Measurements from ENCODE around the gene PLXDC2. TPM values are rescaled to one million over a fixed set of nuclear protein-coding genes. Genes with fewer than 3 reads are reported as not detected.

PLXDC2 gene
- total RNA-seq, 1 donor from 2014 or later = 51.3 TPM

DNA sequence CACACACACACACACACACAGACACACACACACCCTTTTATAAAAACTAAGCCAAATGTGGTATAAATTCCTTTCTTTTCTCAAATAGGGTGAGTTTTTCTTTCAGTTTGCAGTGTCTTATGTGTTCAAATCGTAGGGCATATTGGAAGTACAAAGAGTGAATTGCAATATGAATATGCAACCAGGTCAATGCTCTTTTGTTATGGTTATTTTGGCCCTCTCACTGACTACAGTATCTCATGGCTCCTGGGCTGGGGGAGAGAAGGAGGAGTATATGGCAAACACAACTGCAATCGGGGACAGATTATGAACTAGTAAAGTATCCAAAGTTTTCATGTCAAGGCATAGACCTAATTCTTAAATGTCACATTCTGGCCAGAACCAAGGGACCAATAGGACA is 301.9 kb downstream of the PLXDC2 start:
- H3K9me3 ChIP-seq = no peaks in the 10 kb centered on the region
- no peaks in the 10 kb centered on the region for H3K36me3 ChIP-seq
- TF ChIP-seq, protein P1, sequence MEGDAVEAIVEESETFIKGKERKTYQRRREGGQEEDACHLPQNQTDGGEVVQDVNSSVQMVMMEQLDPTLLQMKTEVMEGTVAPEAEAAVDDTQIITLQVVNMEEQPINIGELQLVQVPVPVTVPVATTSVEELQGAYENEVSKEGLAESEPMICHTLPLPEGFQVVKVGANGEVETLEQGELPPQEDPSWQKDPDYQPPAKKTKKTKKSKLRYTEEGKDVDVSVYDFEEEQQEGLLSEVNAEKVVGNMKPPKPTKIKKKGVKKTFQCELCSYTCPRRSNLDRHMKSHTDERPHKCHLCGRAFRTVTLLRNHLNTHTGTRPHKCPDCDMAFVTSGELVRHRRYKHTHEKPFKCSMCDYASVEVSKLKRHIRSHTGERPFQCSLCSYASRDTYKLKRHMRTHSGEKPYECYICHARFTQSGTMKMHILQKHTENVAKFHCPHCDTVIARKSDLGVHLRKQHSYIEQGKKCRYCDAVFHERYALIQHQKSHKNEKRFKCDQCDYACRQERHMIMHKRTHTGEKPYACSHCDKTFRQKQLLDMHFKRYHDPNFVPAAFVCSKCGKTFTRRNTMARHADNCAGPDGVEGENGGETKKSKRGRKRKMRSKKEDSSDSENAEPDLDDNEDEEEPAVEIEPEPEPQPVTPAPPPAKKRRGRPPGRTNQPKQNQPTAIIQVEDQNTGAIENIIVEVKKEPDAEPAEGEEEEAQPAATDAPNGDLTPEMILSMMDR (IDR thresholded peaks at IDR 0.05) = no peak
- no peak for TF ChIP-seq POLR2AphosphoS5 (IDR thresholded peaks at IDR 0.05; ENCODE audit: insufficient read depth in 1 of 2, low read depth in 1 of 2)
- TF ChIP-seq POLR2A (IDR thresholded peaks at IDR 0.05) = no peak
- intact Hi-C loops (cut with DNase I) = no loop called here
- H3K27ac ChIP-seq = no peak overlapping the region
- DNase-seq (ENCODE audit: extremely low spot score in 2 of 2) = no peak
- no peaks in the 10 kb centered on the region for H3K27me3 ChIP-seq
- H3K4me3 ChIP-seq = no peak overlapping the region
- no peaks in the 10 kb centered on the region for H3K4me1 ChIP-seq

DNA sequence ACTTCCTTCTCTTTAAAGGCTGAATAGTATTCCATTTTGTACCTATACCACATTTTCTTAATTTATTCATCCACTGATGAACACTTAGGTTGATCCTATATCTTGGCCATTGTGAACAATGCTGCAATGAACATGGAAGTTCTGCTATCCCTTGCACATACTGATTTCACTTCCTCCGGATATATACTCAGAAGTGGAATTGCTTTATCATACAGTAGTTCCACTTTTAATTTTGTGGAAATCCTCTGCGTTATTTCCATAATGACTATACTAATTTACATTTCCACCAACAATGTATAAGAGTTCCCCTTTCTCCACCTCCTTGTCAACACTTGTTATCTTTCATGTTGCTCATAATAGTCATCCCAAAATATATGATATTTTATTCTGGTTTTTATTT is 312.6 kb downstream of the PLXDC2 start:
- TF ChIP-seq, protein P1 (IDR thresholded peaks at IDR 0.05) = no peak
- no peak for TF ChIP-seq POLR2AphosphoS5 (IDR thresholded peaks at IDR 0.05; ENCODE audit: insufficient read depth in 1 of 2, low read depth in 1 of 2)
- TF ChIP-seq POLR2A (IDR thresholded peaks at IDR 0.05) = no peak
- no peak for DNase-seq (ENCODE audit: extremely low spot score in 2 of 2)
- Histone ChIP-seq H3K27ac (no peak overlapping the region), H3K36me3 (no peaks in the 10 kb centered on the region), H3K27me3 (no peaks in the 10 kb centered on the region), H3K4me1 (no peaks in the 10 kb centered on the region), H3K9me3 (no peaks in the 10 kb centered on the region), H3K4me3 (no peak overlapping the region)
- intact Hi-C loops (cut with DNase I) = no loop called here

- Histone ChIP-seq H3K4me3 (no peak overlapping the region), H3K4me1 (no peaks in the 10 kb centered on the region), H3K9me3 (no peaks in the 10 kb centered on the region), H3K27me3 (no peaks in the 10 kb centered on the region), H3K36me3 (no peaks in the 10 kb centered on the region), H3K27ac (no peak overlapping the region)
- intact Hi-C loops (cut with DNase I) = no loop called here
- TF ChIP-seq, protein P1 (IDR thresholded peaks at IDR 0.05) = no peak
- TF ChIP-seq POLR2A (IDR thresholded peaks at IDR 0.05) (no peak), POLR2AphosphoS5 (IDR thresholded peaks at IDR 0.05; ENCODE audit: insufficient read depth in 1 of 2, low read depth in 1 of 2) (no peak)
- DNase-seq (ENCODE audit: extremely low spot score in 2 of 2) = no peak
These were observed 316.6 kb downstream of the PLXDC2 start for GRCh38 chr10:20132816-20133215.

- H3K36me3 ChIP-seq = no peaks in the 10 kb centered on the region
- TF ChIP-seq POLR2AphosphoS5 (IDR thresholded peaks at IDR 0.05; ENCODE audit: insufficient read depth in 1 of 2, low read depth in 1 of 2) (no peak), POLR2A (IDR thresholded peaks at IDR 0.05) (no peak)
- H3K9me3 ChIP-seq = no peaks in the 10 kb centered on the region
- no peaks in the 10 kb centered on the region for H3K4me1 ChIP-seq
- H3K27me3 ChIP-seq = no peaks in the 10 kb centered on the region
- H3K27ac ChIP-seq = no peak overlapping the region
- intact Hi-C loops (cut with DNase I) = no loop called here
- DNase-seq (ENCODE audit: extremely low spot score in 2 of 2) = no peak
- no peak overlapping the region for H3K4me3 ChIP-seq
These were observed 317.5 kb downstream of the PLXDC2 start for GRCh38 chr10:20133669-20134189.

- Histone ChIP-seq H3K36me3 (peaks cover 0 to 7% of the 10 kb centered on the region in 2 donors), H3K9me3 (no peaks in the 10 kb centered on the region), H3K4me3 (no peak overlapping the region), H3K27ac (no peak overlapping the region), H3K4me1 (no peaks in the 10 kb centered on the region), H3K27me3 (no peaks in the 10 kb centered on the region)
- TF ChIP-seq, protein P1 (IDR thresholded peaks at IDR 0.05) = no peak
- TF ChIP-seq POLR2AphosphoS5 (IDR thresholded peaks at IDR 0.05; ENCODE audit: insufficient read depth in 1 of 2, low read depth in 1 of 2) (no peak), POLR2A (IDR thresholded peaks at IDR 0.05) (no peak)
- no peak for DNase-seq (ENCODE audit: extremely low spot score in 2 of 2)
- intact Hi-C loops (cut with DNase I) = no loop called here
These were observed 326.1 kb downstream of the PLXDC2 start for GRCh38 chr10:20142311-20142710.

Data from vagina (tissue), 2 donors.